Gastroesophageal sphincter (tissue), 3 donors: ENCODE results near the gene ETV4.

Source experiments
- EP300 ChIP-seq: sonication (generic); formaldehyde crosslinking; IDR thresholded peaks from one replicate; pipeline ENCODE4 v1.6.1; 2017; ENCODE audit warnings: antibody characterized with exemption, mild to moderate bottlenecking
- POLR2A ChIP-seq, 2 donors: fragments of 450-650 bp; IDR thresholded peaks; one replicate each; pipeline ENCODE4 v1.6.1; 2017; ENCODE audit warnings: antibody characterized with exemption in 2 of 2, mild to moderate bottlenecking in 2 of 2, moderate library complexity in 1 of 2
- POLR2AphosphoS5 ChIP-seq: sonication (generic); formaldehyde crosslinking; IDR thresholded peaks from one replicate; pipeline ENCODE4 v1.6.1; 2017; ENCODE audit warnings: antibody characterized with exemption
- TF ChIP-seq, protein P1 (sequence below), 4 experiments: fragments of 200-600 bp in 2 of 4; fragments of 450-650 bp in 2 of 4; sonication (generic) in 1 of 4; IDR thresholded peaks; one replicate each; pipeline ENCODE4 v1.5.1; 2017 to 2019; ENCODE audit warnings: antibody characterized with exemption in 4 of 4, mild to moderate bottlenecking in 2 of 4, moderate library complexity in 2 of 4

DNA sequence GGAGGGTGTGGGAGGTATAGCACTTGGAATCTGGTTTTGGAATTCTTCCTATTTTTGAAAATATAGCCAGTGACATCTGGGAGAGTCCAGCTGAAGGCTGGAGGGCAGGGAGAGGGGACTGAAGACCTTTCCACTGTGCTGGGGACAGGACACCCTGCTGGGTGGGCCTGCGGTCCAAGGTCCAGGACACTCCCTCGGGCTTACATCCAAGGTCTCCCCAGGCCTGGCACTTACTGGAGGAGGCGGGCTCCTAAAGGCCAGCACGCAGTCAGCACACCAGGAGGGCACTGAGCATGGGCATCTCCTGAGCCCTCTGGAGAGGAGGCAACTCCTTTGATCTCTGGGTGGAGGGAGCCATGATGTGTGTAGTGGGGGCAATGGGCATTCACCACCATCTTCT, 35.5 kb upstream of the ETV4 start:
- TF ChIP-seq, protein P1, sequence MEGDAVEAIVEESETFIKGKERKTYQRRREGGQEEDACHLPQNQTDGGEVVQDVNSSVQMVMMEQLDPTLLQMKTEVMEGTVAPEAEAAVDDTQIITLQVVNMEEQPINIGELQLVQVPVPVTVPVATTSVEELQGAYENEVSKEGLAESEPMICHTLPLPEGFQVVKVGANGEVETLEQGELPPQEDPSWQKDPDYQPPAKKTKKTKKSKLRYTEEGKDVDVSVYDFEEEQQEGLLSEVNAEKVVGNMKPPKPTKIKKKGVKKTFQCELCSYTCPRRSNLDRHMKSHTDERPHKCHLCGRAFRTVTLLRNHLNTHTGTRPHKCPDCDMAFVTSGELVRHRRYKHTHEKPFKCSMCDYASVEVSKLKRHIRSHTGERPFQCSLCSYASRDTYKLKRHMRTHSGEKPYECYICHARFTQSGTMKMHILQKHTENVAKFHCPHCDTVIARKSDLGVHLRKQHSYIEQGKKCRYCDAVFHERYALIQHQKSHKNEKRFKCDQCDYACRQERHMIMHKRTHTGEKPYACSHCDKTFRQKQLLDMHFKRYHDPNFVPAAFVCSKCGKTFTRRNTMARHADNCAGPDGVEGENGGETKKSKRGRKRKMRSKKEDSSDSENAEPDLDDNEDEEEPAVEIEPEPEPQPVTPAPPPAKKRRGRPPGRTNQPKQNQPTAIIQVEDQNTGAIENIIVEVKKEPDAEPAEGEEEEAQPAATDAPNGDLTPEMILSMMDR (IDR thresholded peaks at IDR 0.05), result no peak
- TF ChIP-seq EP300 (no peak), POLR2A (IDR thresholded peaks at IDR 0.05) (no peak), POLR2AphosphoS5 (no peak)
